Subcutaneous adipose tissue (tissue), 4 donors: ENCODE results near the gene ABCA4. TPM values are rescaled to one million over a fixed set of nuclear protein-coding genes. Genes with fewer than 3 reads are reported as not detected.

Source experiments
- total RNA-seq, 4 donors: library from RNA; depleted of rRNA; stranded (reverse); fragments of >200 nt; gene quantifications; one replicate each; pipeline ENCODE4 v1.1.0, GENCODE V29; 2016
- TF ChIP-seq, protein P1 (sequence below): fragments of 450-650 bp; IDR thresholded peaks from one replicate; pipeline ENCODE4 v1.5.1; 2016; ENCODE audit warnings: low read depth, mild to moderate bottlenecking, control low read depth, antibody characterized with exemption, moderate library complexity

Gene ABCA4
- total RNA-seq: under 1 TPM; 0.16 to 0.51 (median 0.30) TPM

DNA sequence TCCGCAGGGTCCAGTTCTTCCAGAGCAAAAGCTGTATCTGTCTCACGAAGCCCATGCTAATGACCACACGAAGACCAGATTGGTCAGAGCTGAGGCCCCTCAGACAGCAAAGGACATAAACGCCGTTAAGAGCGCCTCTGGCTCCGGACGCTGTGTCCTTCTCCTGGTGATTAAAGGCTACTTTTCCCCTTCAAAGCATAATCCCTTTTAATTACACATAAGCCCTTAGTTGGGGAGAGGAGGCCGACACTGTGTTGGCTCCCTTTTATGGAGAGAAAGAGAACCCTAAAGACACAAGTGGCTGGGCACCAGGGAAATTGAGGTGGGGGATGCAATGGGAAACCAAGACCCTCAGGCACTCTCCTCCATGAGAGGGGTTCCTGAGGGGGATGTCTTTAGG lies at the start of gene ABCA4:
Gene ABCA4 (minus strand): TSS at position 158 of the 400 bp plus-strand sequence. CDS start 103 bp downstream, at position 55.
- TF ChIP-seq, protein P1, sequence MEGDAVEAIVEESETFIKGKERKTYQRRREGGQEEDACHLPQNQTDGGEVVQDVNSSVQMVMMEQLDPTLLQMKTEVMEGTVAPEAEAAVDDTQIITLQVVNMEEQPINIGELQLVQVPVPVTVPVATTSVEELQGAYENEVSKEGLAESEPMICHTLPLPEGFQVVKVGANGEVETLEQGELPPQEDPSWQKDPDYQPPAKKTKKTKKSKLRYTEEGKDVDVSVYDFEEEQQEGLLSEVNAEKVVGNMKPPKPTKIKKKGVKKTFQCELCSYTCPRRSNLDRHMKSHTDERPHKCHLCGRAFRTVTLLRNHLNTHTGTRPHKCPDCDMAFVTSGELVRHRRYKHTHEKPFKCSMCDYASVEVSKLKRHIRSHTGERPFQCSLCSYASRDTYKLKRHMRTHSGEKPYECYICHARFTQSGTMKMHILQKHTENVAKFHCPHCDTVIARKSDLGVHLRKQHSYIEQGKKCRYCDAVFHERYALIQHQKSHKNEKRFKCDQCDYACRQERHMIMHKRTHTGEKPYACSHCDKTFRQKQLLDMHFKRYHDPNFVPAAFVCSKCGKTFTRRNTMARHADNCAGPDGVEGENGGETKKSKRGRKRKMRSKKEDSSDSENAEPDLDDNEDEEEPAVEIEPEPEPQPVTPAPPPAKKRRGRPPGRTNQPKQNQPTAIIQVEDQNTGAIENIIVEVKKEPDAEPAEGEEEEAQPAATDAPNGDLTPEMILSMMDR: no peak

DNA sequence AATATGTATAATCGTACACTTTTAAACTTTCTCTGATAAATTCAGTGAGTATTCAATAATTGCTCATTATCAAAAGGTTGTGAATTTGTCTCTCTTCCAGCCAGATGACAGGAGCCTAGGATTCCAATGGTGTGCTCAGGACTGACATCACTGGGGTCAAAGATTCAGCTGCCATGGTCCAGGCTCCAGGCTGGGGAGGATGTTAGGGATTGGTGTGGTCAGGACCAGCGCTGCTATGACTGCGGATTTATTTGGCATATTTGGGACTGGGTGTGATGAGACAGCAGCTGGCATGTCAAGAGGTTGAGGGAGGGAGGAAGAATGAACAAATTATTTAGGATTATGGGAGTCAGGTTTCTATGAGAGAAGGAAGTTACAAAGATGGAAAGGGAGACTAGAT lies 48.2 kb upstream of the ABCA4 start:
- TF ChIP-seq, protein P1: no peak

DNA sequence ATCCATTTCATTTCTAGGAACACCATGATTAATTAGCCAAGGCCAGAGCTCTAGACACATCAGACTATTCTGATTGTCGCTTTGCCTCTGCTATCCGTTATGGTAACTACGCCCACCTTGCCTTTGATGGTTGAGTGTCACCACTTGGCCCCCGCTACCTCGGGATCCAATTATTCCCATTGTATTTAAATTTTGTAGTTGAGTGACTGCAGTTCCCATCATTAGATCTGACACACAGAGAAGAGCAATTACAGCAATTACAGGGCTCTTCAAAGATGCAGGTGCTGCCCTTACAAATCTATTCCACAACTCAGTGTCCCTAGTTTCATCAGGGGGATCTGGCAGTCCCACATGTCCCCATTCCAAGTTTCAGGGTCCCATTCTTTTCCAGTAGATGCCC lies 44.9 kb upstream of the ABCA4 start:
- TF ChIP-seq, protein P1: no peak

DNA sequence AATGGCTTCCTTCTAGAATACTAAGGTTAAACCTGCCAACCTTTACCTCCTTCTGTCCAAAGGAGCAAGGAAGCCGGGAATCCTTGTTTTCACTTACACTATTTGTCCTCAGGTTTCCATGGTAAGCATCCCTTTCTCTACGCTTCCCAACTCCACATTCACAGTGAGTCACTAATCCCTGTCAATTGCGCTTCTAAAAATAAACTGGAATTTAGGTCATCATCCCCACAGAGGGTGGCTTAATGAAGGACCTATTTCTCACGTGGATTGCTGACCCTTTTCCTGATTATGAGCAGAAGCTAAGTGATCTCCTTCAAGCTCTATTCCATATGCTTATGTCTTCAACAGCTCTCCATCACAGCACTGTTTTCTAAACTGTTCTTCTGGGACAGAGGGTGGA lies 39.9 kb upstream of the ABCA4 start:
- TF ChIP-seq, protein P1: no peak

DNA sequence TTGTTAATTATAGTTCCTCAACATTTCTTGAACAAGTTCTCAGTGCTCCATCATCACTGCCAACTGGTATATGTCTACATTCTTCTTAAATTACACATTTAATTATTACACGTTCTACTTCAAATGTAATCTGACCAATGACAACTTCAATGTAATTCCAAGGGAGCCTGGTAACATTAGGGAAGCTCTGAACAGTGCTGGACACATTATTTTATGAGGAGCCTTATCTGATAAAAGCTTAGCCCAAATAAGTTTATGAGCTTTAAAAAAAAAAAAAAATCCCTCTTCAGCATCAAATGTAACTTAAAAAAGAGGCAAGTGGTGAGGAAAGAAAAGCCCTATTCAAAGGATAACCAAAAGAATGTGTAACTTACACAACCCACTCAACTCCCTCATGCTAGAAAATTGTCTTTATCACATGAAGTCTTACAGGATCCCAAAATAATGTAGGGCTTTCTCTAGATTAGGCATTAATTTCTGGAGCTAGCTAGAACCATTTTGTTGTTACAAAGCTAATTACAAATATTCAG lies 35.2 kb upstream of the ABCA4 start:
- TF ChIP-seq, protein P1: no peak

DNA sequence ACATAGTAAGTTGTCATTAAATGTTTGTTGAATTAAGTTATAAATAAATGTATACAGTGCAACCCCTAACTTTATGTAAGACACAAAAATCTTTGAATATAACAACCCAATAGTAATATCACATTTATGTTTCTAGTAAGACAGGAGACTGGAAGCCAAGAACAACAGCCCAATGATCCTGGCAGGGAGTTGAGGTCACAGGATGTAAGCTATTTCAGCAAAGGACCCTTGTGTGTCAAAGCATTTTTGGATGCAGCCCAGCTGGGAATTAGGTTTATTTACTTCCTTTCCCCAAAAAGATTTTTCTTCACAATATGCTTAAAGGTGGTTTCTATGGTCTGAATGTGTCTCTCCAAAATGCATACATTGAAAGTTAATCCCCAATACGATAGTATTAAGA lies 34.0 kb upstream of the ABCA4 start:
- TF ChIP-seq, protein P1: no peak

DNA sequence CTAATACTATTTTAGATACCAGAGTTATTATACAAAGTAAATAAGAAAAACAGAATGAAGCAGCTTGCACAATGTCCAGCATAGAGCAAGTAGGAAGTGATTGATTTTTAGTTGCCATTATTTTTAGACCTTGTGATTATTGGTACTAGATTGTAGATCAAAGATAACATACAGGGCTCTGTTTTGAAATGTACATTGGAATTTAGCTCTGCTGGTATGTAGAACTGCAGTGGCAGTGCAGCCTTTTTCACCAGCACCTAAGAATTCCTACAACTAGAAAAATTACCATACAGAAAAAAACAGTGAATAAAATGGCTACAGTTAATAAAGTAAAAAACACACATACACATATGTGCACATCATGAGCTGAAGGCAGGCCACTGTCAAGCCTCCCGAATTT lies 32.2 kb upstream of the ABCA4 start:
- TF ChIP-seq, protein P1: no peak
